Superior temporal gyrus (tissue), 1 donor: ENCODE measurements around the gene AP1M1.

Experiments used
- DNase-seq: peaks from one replicate; pipeline ENCODE4 v3.0.0-alpha.2; 2016; ENCODE audit errors: extremely low spot score

The AP1M1 gene

DNA sequence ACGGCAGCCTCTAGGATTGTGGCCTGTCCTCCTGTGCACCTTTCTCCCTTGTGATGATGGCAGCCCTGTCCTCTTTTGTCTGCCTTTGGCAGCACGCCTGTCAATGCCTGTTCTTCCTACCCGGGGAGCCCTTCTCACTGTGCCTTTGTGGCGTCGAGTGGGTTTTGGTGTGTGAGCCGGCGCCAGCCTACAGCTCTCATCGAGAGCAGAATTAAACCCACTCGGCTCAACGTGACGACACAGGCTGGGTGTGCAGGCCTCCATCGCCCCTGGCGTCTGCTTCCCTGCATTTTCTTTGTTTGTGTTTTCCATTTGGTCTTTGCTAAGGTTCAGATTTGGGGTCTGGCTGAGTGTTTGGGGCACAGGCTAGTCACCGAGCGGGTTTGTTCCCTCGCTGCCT lies 34.4 kb downstream of the AP1M1 start:
- DNase-seq = no peak

DNA sequence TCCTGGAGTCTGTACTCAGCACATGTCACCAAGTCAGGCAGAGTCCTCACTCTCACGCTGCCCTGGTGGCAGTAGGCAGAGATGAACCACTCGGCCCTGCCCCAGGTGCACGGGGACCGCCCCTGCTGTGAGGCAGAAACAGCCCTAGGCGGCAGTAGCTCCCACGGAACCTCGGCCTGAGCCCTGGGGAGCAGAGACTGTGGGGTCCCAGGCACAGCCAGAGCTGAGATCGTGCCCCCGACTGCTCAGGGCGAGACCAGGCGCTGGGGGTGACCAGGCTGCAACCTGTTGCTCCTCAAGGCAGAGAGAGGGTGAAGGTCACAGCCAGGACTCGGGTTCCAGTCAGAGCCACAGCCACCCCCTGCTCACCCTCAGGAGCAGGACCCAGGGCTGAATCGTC lies 34.9 kb downstream of the AP1M1 start:
- no peak for DNase-seq

DNA sequence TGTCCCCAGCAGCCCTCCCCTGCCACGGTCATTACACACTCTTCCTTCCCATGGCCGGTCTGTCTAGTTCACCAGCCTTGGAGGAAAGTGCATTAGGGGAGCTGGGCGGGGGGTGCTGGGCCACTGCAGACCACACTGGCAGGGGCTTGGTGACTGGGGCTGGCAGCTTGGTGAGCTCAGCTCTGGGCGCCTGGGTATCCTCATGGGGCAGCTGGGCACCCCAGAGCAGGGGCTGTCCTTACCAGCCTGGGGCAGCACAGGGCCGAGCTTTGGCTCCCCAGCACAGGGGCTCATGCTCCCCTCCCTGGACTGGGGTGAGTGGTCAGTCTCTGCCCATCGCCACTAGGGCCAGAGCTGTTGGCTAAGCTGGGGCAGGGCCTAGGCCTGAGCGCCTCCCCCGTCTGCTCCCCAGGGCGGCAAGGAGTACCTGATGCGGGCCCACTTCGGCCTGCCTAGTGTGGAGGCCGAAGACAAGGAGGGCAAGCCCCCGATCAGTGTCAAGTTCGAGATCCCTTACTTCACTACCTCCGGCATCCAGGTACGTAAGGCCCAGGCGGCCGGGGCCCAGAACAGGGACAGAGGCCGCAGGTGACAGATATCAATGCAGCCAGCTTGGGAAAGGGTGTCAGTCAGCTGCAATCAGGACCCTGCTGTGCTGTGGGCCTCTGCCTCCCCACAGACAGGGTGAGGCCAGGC lies 35.5 kb downstream of the AP1M1 start:
- DNase-seq = no peak

DNA sequence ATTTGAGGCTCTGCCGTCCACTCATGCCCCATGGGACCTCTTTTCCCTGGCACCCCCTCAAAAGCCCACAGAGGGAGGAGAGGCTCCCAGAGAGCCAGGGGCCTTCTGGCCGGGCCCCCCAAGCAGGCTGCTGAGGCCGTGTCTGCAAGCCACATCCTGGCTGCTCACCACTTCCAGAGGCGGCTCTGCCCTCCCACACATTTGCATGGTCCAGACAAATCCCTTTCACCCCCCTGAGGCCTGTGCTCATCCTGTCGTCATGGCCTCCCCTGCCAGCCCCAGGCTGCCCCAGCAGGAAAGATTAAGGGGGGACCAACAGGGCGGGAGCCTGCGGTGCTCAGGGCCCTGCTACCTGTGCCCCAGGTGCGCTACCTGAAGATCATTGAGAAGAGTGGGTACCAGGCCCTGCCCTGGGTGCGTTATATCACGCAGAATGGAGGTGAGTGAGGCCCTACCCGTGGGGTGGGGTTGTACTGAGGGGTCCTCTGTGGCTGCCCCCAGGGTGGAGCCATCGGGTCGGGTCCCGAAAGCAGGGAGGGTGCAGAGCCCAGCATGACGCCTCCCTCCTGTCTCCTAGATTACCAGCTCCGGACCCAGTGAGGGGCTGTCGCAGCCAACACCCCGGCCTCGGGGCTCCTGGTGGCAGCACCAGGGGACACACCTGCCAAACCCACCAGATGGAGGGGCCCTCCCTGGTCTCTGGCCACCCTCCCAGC lies 36.3 kb downstream of the AP1M1 start:
- DNase-seq = no peak

DNA sequence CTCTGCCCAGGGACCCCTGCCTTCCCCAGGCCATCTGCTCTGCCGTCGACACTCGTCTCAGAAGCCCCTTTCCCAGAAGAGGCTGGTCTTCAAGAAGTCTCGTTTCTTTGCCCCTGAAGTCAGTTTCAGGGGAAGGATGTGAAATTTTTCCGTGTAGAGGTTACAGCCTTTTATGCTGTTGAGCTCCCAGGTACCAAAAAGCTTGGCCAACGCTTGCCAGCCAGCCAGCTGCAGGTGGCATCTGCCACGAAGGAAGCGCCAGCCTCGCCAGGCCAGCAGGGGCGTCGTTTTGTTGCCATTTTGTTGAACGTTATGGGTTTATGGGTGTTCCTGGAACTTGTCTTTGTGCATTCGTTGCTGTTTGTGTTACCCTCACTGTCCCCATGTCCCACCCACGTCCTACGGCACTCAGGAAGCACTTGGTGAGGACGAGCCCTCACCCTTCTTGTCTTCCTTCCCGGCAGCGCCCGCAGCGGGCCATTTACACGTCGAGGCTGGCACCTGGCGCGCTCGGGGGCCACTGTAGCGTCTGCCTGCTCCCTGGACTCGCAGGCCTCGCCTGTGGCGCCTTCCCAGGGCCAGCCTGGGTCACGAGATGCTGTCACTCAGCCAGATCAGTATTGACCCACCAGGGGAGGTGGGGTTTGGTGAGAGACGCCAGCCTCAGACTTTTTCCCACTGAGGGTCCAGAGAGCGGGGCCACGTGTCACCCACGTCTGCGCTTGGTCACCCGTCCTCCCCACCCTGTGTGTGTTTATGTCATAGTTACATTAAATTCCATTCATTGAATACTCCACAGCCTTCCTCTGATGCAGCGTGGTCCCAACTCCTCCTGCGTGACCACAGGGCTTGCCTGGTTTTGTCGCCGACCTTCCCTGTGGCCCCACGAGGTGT lies 37.1 kb downstream of the AP1M1 start:
- DNase-seq = no peak

DNA sequence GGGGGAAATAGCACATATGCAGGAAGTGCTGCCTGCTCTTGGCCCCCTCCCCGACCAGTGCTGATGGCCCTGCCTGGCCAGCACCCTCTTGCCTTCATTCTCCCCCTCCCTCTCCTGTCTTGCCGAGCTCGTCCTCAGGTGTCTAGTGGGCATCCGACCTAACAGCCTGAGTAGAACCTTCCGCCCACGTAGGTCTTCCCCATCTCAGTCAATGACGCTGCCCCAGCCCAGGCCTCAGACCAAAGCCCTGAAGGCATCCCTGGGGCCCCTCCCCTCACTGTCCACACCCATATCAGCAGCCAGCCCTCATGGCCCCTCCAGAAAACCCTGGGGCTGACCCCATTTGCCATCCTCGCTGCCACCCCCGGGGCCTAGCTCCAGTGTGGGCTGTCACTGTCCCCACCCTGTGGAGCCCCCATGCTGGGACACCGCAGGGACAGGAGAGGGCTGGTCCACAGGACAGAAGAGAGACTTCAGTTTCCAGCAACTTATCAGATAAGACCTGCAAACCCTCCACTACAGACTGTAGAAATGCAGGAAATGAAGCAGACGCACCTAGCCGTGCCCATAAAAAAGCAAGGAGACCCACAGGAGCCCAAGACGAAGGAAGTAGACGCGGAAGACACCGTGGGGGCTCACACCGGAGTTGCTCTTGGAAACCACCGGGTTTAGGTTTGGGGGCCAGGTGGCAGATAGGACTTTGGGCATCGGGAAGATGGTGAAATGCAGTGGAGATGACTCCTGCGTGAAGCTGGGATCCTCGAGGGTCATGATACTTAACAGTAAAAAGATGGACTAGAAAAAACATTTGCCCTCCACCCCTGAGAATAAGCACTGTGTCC lies 38.3 kb downstream of the AP1M1 start:
- no peak for DNase-seq

DNA sequence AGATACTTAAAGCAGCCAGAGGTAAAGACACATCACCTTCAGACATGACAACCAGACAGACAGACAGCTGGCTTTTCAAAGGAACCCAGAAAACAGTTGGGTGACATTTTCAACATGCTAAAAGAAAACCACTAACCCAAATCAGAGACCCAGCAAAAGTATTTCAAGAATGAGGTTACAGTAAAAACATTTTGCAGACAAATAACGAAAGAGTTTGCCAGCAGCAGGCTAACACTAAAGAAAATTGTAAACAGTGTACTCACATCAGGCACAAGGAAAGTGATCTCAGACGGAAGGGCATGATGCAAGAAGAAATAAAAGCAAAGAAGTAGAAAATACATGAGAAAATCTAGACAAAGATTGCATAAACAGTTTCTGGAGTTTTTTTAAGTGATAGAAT lies 46.4 kb downstream of the AP1M1 start:
- DNase-seq = no peak

DNA sequence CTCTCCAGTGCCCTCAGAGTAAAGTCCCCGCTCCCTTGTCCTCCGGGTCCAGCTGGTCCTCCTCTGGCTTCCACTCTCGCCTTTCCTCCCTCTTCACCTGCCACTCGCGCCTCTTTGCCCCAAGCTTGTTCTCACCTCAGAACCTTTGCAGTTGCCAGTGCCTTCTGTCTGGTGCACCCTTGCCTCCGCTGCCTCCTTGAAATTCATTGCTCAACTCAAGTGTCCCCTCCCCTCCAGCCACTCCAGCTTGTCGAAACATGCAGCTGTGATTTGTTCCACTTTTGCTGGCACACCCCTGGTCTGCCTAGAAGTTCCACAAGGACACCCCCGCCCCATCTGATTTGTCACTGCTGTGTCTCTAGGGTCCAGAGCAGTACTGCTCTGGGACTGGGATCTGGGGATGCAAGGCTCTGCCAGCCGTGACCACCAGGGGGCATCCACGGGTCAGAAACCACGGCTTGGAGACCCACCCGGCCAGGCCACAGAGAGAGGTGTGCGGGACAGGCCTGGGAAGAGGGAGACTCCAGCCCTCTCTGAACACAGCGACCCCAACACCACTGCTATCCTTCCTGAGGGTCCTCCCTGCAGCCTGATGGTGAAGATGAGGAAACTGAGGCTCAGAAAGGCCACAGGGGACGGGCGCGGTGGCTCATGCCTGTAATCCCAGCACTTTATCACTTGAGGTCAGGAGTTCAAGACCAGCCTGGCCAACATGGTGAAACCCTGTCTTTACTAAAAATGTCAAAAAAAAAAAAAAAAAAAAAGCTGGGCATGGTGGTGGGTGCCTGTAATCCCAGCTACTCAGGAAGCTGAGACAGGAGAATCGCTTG lies 49.9 kb downstream of the AP1M1 start:
- peak; percentile 79 for DNase-seq

DNA sequence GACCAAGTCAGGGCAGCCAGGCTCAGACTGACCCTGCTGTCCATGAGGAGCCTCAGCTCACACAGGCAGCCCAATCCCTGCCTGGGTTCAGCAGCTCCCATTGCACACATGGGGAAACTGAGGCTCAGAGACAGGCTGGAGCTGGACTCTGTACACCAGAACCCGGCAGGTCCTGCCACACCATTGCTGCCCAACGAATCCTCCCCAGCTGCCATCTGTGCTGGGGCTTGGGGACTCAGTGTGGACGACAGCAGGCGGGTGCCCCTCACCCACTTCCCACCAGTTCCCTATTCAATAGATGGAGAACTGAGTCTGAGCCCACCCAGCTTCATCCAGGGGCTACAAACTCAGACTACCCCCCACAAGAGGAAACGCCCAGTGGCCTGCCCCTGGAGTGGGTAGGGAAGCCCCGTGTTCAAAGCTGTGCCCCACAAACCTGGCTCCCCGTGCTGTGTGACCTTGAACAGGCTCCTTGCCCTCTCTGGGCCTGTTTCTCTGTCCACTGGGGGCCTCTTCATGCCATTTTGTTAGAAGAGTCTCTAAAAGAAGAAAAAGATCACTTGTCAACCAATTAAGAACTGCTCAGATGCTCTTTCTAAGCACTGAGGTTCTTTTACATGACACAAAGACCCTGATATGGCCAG lies 50.8 kb downstream of the AP1M1 start:
- no peak for DNase-seq

DNA sequence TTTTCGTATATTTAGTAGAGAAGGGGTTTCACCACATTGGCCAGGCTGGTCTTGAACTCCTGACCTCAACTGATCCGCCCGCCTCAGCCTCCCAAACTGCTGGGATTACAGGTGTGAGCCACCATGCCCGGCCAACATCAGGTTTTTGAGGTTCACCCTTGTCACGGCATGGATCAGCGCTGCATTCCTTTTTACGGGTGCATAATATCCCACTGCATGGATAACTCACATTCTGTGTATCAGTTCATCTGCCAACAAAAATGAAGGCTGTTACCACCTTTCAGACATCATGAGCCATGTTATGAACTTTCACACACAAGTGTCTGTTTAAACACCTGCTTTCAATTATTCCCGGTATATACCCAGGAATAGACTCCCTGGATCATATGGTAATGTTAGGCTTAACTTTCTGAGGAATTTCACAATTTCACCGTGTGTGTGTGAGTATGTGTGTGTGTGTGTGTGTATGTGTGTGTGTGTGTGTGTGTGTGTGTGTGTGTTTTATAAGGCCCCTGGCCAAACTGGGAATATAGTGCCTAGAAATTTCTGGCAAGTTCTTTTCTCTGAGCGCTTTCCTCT lies 52.2 kb downstream of the AP1M1 start:
- DNase-seq = no peak

DNA sequence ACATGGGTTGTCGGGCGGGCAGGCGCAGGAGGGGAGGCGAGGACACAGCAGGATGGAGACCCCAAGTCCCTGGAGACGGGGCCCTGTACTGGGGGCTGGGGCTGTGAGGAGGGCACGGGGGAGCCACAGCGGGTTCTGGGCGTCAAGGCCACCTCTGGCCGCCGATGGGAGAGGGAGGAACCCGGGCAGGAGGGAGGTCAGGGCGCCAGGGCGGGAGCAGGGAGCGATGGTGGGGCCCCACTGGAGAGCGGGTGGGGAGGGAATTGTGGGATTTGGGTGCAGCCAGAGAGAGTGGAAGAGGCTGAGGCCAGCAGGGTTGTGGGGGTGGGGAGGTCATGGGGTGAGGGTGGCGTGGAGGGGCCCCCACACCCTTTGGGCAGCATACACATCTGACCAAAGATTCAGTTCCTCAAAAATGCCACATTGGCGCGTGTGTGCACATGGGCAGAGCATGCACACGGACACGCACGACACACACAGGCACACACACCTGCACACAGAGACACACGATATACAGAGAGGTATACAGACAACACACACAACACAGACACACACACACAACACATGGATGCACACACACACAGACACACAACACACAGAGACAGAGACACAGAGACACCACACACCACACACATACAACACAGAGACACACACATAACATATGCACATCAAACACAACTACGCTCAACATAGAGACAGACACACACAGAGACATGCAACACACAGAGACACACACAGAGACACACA lies 54.9 kb downstream of the AP1M1 start:
- DNase-seq = no peak

DNA sequence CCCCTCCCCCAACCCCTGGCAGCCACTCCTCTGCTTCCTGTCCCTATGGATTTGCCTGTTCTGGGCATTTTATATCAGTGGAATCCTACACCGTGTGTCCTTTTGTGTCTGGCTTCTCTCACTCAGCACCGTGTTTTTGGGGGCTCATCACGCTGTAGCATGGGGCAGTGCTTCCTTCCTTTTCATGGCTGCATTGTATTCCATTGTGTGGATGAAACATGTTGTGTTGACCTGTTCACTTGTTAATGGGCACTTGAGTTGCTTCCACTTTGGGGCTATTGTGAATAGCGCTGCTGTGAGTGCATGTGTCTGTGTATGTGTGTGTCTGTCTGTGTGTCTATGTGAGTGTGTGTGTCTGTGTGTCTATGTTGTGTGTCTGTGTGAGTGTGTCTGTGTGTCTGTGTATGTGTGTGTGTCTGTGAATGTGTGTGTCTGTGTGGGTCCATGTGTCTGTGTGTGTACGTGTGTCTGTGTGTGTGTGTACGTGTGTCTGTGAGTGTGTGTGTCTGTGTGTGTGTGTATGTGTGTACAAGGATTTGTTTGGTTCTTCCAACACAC lies 57.2 kb downstream of the AP1M1 start:
- DNase-seq = no peak

DNA sequence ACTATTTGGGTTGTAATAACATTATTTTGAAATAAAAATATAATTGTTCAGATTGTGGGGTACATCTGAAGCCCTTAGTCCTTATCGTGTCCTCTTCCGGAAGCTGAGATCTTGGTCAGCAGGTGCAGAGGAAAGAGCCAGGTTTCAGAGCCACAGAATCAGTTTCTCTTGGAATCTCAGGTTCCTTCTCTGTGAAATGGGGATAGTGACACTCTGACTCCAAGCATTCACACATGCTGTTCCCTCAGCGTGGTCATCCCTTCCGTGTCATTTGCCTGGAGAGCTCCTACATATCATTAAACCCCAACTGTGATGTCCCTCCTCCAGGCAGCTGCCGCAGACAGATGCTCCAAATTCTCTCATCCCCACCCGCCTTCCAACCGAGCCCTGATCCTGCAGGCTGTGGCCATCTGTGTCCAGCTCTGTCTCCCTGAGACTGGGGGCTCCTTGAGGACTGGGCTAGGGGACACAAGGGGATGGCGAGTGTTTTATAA lies 59.8 kb downstream of the AP1M1 start:
- no peak for DNase-seq

DNA sequence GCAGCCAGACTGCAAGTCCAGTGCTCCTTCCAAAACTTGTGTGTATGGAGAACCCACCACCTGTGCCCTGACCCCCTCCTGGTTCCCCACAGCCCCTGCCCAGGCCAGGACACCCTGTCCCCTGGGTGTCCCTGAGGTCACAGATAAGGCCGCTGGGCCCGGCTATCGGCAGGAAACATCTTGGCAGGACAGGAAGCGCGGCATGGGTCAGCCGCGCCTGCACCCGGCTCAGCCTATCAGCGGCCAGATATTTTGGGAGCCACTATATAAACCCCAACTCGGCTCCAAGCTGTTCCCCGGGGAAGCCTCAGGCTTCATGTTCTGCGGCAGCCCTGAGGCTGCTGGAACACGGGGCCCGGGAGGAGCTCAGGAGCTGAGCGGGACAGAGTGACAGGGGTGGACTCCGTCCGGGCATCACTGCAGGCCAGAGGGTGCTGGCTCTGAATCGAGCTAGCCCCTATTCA lies 60.8 kb downstream of the AP1M1 start:
- DNase-seq = no peak

DNA sequence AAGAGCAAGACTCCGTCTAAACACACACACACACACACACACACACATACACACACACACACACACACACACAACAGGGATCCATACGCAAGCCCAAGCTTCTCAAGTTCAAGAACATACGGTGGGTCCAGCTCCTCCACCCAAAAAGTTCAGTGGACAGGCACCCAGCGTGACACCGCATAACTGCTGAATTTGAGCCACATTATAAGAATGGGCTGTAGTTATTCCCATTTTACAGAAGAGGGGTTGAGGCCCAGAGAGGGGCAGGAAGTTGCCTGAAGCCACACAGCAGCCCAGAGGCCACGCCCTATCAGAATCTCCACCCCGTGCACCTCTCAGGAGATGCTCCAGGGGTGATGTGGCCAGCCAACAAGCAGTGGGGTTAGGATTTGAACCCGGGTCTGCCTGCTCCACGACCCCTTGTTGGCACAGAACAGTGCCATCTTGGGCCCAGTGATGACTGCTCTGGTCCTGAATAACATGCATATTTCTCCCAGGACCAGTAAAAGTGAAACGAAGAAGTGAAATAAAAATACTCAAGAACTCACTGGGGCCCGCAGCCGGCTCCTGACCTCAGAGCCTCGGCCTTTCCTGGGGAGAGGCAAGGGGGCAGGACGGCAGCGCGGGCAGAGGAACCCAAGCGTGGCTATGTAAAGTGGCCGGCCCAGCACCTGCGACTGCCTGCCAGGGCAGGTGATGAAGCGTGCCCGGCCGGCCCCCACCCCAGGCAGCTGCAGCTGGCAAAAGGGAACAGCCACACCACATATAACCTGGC lies 61.9 kb downstream of the AP1M1 start:
- DNase-seq = no peak

DNA sequence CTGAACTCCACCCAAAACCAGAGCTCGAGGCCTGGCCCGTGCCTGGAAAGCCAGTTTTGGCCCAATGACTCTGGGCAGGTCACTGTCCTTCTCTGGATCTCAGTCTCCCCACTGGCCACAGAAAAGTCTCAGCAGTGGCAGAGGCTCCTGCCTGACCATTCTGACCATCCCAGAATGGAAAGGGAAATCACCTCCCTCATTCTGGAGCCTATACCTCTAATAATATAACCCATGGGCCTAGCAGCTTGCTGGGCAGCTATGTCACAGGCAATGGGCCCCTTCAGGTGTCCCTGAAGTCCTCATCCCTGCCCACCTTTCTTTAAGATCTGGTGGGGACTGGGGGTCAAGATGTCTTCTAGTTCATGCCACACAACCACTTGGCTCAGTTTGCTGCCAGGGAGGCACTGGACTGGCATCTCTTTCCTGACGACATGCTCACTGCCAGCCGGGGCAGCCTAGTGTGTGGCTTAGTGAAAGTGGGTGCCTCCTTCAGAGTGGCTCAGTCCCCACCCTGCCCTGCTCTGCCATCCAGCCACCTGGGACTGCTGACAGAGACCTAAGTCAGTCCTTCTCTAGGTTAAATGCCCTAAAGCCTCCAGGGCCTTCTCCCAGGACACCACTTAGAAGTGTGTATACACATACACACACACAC lies 62.6 kb downstream of the AP1M1 start:
- no peak for DNase-seq

DNA sequence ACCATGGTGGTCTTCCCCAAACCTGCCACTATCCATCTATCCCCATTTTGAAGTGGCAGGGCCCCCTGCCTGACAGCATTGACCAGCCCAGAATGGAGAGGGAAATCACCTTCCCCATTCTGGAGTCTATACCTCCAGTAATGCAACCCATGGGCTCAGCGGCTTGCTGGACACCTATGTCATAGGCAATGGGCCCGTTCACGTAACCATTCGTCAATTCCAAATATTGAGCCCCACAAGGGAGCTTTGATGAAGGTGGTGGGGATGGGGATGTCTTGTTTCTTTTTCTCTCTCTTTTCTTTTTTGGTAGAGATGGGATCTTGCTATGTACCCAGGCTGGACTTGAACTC lies 63.1 kb downstream of the AP1M1 start:
- DNase-seq = no peak
